Loucy (cell line): ENCODE data around the gene IGFBP6.

Experiments
- EZH2phosphoT487 ChIP-seq: fragments of 200-600 bp; IDR thresholded peaks from 2 replicates; pipeline ENCODE4 v1.6.1; 2018; ENCODE audit warnings: antibody characterized with exemption, mild to moderate bottlenecking, moderate library complexity, borderline replicate concordance
- TF ChIP-seq, protein P1 (sequence below): fragments of 200-600 bp; sonication (generic); conservative IDR thresholded peaks from 2 replicates; pipeline ENCODE4 v1.5.1; 2014; ENCODE audit warnings: mild to moderate bottlenecking, antibody characterized with exemption, low read length

DNA sequence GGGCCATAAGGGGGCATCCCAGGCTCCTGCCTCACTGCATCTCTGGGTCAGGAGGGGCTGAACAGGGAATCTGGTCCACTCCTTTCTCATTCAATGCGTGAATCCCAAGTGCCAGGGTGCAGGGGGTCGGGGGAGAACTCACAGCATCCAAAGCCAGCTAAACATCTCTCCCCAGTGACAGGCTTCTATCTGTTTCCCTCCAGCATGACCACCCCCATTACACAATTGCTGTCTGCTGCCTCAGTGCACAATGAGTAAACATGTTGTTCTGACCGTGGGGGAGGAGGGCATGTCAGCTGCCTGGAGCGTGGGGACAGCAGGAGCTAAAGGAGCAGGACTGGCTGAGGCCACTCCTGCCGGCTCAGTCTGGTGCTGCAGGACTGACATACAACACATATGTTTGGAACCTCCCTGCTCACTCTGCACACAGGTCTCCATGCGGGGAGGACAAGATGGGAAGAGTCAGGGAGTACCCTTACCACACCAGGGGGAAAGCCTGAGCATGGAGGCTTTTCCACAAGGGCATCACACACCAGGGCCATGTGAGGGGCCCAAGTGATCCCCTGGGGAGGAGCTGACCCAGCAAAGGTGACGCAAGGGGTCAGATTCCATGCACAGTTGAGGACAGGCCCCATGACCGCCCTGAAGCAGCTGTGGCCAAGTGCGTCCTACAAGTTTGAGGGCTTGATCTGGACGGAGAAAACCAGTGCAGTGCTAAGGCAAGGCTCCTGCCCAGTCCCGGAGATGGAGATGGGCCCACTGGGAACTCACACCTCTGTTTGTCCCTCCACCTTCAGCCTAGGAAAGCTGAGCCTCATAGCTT lies 46.2 kb upstream of the IGFBP6 start:
- no peak for TF ChIP-seq EZH2phosphoT487
- TF ChIP-seq, protein P1, sequence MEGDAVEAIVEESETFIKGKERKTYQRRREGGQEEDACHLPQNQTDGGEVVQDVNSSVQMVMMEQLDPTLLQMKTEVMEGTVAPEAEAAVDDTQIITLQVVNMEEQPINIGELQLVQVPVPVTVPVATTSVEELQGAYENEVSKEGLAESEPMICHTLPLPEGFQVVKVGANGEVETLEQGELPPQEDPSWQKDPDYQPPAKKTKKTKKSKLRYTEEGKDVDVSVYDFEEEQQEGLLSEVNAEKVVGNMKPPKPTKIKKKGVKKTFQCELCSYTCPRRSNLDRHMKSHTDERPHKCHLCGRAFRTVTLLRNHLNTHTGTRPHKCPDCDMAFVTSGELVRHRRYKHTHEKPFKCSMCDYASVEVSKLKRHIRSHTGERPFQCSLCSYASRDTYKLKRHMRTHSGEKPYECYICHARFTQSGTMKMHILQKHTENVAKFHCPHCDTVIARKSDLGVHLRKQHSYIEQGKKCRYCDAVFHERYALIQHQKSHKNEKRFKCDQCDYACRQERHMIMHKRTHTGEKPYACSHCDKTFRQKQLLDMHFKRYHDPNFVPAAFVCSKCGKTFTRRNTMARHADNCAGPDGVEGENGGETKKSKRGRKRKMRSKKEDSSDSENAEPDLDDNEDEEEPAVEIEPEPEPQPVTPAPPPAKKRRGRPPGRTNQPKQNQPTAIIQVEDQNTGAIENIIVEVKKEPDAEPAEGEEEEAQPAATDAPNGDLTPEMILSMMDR: no peak
